SK-N-SH treated with all-trans-retinoic acid at 6 μM for 48 hours (cell line): ENCODE measurements around the gene COCH.

ENCODE experiments used
- ATAC-seq: fragments of 200-7000 bp; cut with Tn5 transposase; 3 replicates; pipeline ENCODE4 v1.9.1; 2020; ENCODE audit warnings: mild to moderate bottlenecking, moderate library complexity
- ARNTL ChIP-seq: fragments of 450-650 bp; formaldehyde crosslinking; IDR thresholded peaks from 2 replicates; pipeline ENCODE4 v1.5.0; 2020; ENCODE audit warnings: low read depth, mild to moderate bottlenecking, moderate library complexity, borderline replicate concordance
- BACH2 ChIP-seq: fragments of 250-450 bp; sonication (Bioruptor Pico); IDR thresholded peaks from 2 replicates; pipeline ENCODE4 v1.9.0; 2021; ENCODE audit warnings: mild to moderate bottlenecking, borderline replicate concordance
- CREB5 ChIP-seq: fragments of 250-450 bp; sonication (Bioruptor Pico); IDR thresholded peaks from 2 replicates; pipeline ENCODE4 v1.5.1; 2020; ENCODE audit warnings: low read depth, mild to moderate bottlenecking, moderate library complexity
- CSDC2 ChIP-seq: fragments of 250-450 bp; sonication (Bioruptor Pico); IDR thresholded peaks from 2 replicates; pipeline ENCODE4 v1.5.0; 2020; ENCODE audit warnings: mild to moderate bottlenecking, moderate library complexity
- CSRNP3 ChIP-seq: fragments of 250-450 bp; sonication (Bioruptor Pico); IDR thresholded peaks from 2 replicates; pipeline ENCODE4 v1.5.1; 2021; ENCODE audit warnings: mild to moderate bottlenecking, moderate library complexity
- ESRRG ChIP-seq: fragments of 250-450 bp; sonication (Bioruptor Pico); IDR thresholded peaks from 2 replicates; pipeline ENCODE4 v1.6.1; 2021; ENCODE audit warnings: mild to moderate bottlenecking
- GLIS3 ChIP-seq: fragments of 250-450 bp; sonication (Bioruptor Pico); IDR thresholded peaks from 2 replicates; pipeline ENCODE4 v1.5.0; 2020; ENCODE audit warnings: mild to moderate bottlenecking, moderate library complexity
- ISL1 ChIP-seq: fragments of 250-450 bp; sonication (Bioruptor Pico); IDR thresholded peaks from 2 replicates; pipeline ENCODE4 v2.1.2; 2022; ENCODE audit warnings: mild to moderate bottlenecking, moderate library complexity
- OSR1 ChIP-seq: fragments of 250-450 bp; sonication (Bioruptor Pico); IDR thresholded peaks from 2 replicates; pipeline ENCODE4 v1.8.0; 2022; ENCODE audit warnings: moderate library complexity, mild to moderate bottlenecking, inconsistent platforms
- PATZ1 ChIP-seq: fragments of 250-450 bp; sonication (Bioruptor Pico); IDR thresholded peaks from 2 replicates; pipeline ENCODE4 v1.8.0; 2020; ENCODE audit warnings: mild to moderate bottlenecking, moderate library complexity, borderline replicate concordance
- POU6F1 ChIP-seq: fragments of 250-450 bp; sonication (Bioruptor Pico); IDR thresholded peaks from 2 replicates; pipeline ENCODE4 v1.8.0; 2021; ENCODE audit warnings: low read depth, mild to moderate bottlenecking, moderate library complexity, borderline replicate concordance
- PPARA ChIP-seq: fragments of 250-450 bp; sonication (Bioruptor Pico); IDR thresholded peaks from 2 replicates; pipeline ENCODE4 v1.5.0; 2020; ENCODE audit warnings: mild to moderate bottlenecking, borderline replicate concordance
- RARB ChIP-seq: fragments of 250-450 bp; sonication (Bioruptor Pico); IDR thresholded peaks from 2 replicates; pipeline ENCODE4 v1.8.0; 2021; ENCODE audit warnings: mild to moderate bottlenecking, moderate library complexity
- SNAI2 ChIP-seq: fragments of 250-450 bp; sonication (Bioruptor Pico); IDR thresholded peaks from 2 replicates; pipeline ENCODE4 v1.5.0; 2020; ENCODE audit warnings: mild to moderate bottlenecking, moderate library complexity
- TCF4 ChIP-seq: fragments of 250-450 bp; sonication (Bioruptor Pico); IDR thresholded peaks from 2 replicates; pipeline ENCODE4 v1.8.0; 2021; ENCODE audit warnings: mild to moderate bottlenecking, moderate library complexity, borderline replicate concordance
- TOX ChIP-seq: fragments of 250-450 bp; sonication (Bioruptor Pico); IDR thresholded peaks from 2 replicates; pipeline ENCODE4 v1.8.0; 2021; ENCODE audit warnings: mild to moderate bottlenecking, moderate library complexity, borderline replicate concordance
- TSHZ2 ChIP-seq: fragments of 250-450 bp; sonication (Bioruptor Pico); IDR thresholded peaks from 2 replicates; pipeline ENCODE4 v1.5.0; 2020; ENCODE audit warnings: mild to moderate bottlenecking, moderate library complexity
- ZC3H10 ChIP-seq: fragments of 250-450 bp; sonication (Bioruptor Pico); IDR thresholded peaks from 2 replicates; pipeline ENCODE4 v1.5.1; 2021; ENCODE audit warnings: mild to moderate bottlenecking, moderate library complexity
- ZFP3 ChIP-seq: fragments of 250-450 bp; sonication (Bioruptor Pico); IDR thresholded peaks from 2 replicates; pipeline ENCODE4 v1.5.0; 2020; ENCODE audit warnings: mild to moderate bottlenecking, moderate library complexity
- ZFP30 ChIP-seq: fragments of 450-650 bp; formaldehyde crosslinking; IDR thresholded peaks from 2 replicates; pipeline ENCODE4 v1.5.0; 2022; ENCODE audit warnings: mild to moderate bottlenecking, moderate library complexity
- ZNF565 ChIP-seq: fragments of 450-650 bp; formaldehyde crosslinking; conservative IDR thresholded peaks from 2 replicates; pipeline ENCODE4 v1.5.0; 2020; ENCODE audit warnings: low read depth, mild to moderate bottlenecking, moderate library complexity
- ZNF8 ChIP-seq: fragments of 450-650 bp; formaldehyde crosslinking; IDR thresholded peaks from 2 replicates; pipeline ENCODE4 v1.5.0; 2020; ENCODE audit warnings: mild to moderate bottlenecking, moderate library complexity

Gene COCH

GRCh38 chr14:30882431-30882830 is 8.1 kb downstream of the COCH start (continued):
- TF ChIP-seq PATZ1 (CRISPR knock-in tag): no peak

- no peak for TF ChIP-seq TSHZ2 (CRISPR knock-in tag)
- TF ChIP-seq ESRRG (CRISPR knock-in tag): no peak
- no peak for TF ChIP-seq ZFP30 (CRISPR knock-in tag)
- no peak for TF ChIP-seq TOX
- TF ChIP-seq ZNF565 (CRISPR knock-in tag): no peak
- no peak for TF ChIP-seq BACH2 (CRISPR knock-in tag)
- no peak for TF ChIP-seq TCF4 (CRISPR knock-in tag)
- no peak for TF ChIP-seq GLIS3 (CRISPR knock-in tag)
- ATAC-seq: no peak
Measured at GRCh38 chr14:30883508-30884294, 9.3 kb downstream of the COCH start.

GRCh38 chr14:30884901-30885300 is 10.5 kb downstream of the COCH start:
- no peak for ATAC-seq
- no peak for TF ChIP-seq ISL1 (CRISPR knock-in tag)
- no peak for TF ChIP-seq POU6F1 (CRISPR knock-in tag)
- no peak for TF ChIP-seq CSDC2
- TF ChIP-seq CSRNP3 (CRISPR knock-in tag): no peak
- no peak for TF ChIP-seq ZFP3 (CRISPR knock-in tag)
- TF ChIP-seq BACH2 (CRISPR knock-in tag): no peak
- TF ChIP-seq ARNTL (CRISPR knock-in tag): no peak
- TF ChIP-seq ZNF8 (CRISPR knock-in tag): no peak
- no peak for TF ChIP-seq ZFP30 (CRISPR knock-in tag)
- no peak for TF ChIP-seq GLIS3 (CRISPR knock-in tag)
- TF ChIP-seq TCF4 (CRISPR knock-in tag): no peak
- no peak for TF ChIP-seq OSR1
- TF ChIP-seq RARB: no peak
- TF ChIP-seq ZC3H10: no peak
- TF ChIP-seq PPARA: no peak
- no peak for TF ChIP-seq TSHZ2 (CRISPR knock-in tag)
- TF ChIP-seq SNAI2: no peak
- no peak for TF ChIP-seq CREB5 (CRISPR knock-in tag)
